Left lung (tissue), 10 donors: ENCODE results near the gene AIFM1. TPM values are rescaled to one million over a fixed set of nuclear protein-coding genes. Genes with fewer than 3 reads are reported as not detected.

Experiments
- ATAC-seq: fragments of 200-7000 bp; cut with Tn5 transposase; one replicate; pipeline ENCODE4 v1.9.1; 2020; ENCODE audit warnings: moderate library complexity
- DNase-seq, 4 donors: peaks; one replicate each; pipeline ENCODE4 v3.0.0-alpha.2; 2013 to 2020
- H3K27ac ChIP-seq, 2 donors: fragments of 200-600 bp; sonication (generic) in 1 of 2; one replicate each; pipeline versions ENCODE4 v1.5.0 to v1.8.0; 2020 to 2021
- H3K27me3 ChIP-seq, 2 donors: fragments of 200-600 bp; sonication (generic) in 1 of 2; one replicate each; pipeline versions ENCODE4 v1.5.0 to v1.8.0; 2020 to 2021
- H3K36me3 ChIP-seq, 2 donors: fragments of 200-600 bp; sonication (generic) in 1 of 2; one replicate each; pipeline versions ENCODE4 v1.5.0 to v1.8.0; 2020 to 2021
- H3K4me1 ChIP-seq, 2 donors: fragments of 200-600 bp; one replicate each; pipeline ENCODE4 v1.8.0; 2021
- H3K4me3 ChIP-seq, 2 donors: fragments of 200-600 bp; sonication (generic) in 1 of 2; one replicate each; pipeline versions ENCODE4 v1.5.0 to v1.8.0; 2020 to 2021; ENCODE audit warnings: mild to moderate bottlenecking in 1 of 2
- H3K9me3 ChIP-seq, 2 donors: fragments of 200-600 bp; sonication (generic) in 1 of 2; one replicate each; pipeline versions ENCODE4 v1.5.0 to v1.8.0; 2020 to 2021
- intact Hi-C, 2 donors: fragments of 100-400 bp; cut with DNase I; formaldehyde crosslinking; loops; one replicate each; pipeline versions ENCODE4 v1.11.2 to v1.14.2; 2022
- polyA plus RNA-seq, 6 donors: library from polyadenylated mRNA; unstranded; fragments of 120-200 nt; gene quantifications; one replicate each; pipeline ENCODE4 v1.2.1, GENCODE V29; 2013; ENCODE audit not compliant: insufficient read length in 6 of 6
- total RNA-seq, 2 donors: library from RNA; stranded (reverse); fragmentation: NEBNext Ultra II Directional; extraction: Animal tissue kit (Norgen Biotek cat#: 25700); gene quantifications; one replicate each; pipeline ENCODE4 v1.2.1, GENCODE V29; 2021
- TF ChIP-seq, protein P1 (sequence below), 2 donors: fragments of 200-600 bp; sonication (generic) in 1 of 2; IDR thresholded peaks; one replicate each; pipeline versions ENCODE4 v1.5.0 to v1.8.0; 2021; ENCODE audit warnings: antibody characterized with exemption in 2 of 2
- donor health status: DM: no; HTN: yes; CAD: no.
- donor health status: DM: no; HTN: no; CAD: no.

Gene AIFM1
- total and polyA plus RNA-seq, 8 donors, result 27.2 to 34.9 (median 30.7) TPM

DNA sequence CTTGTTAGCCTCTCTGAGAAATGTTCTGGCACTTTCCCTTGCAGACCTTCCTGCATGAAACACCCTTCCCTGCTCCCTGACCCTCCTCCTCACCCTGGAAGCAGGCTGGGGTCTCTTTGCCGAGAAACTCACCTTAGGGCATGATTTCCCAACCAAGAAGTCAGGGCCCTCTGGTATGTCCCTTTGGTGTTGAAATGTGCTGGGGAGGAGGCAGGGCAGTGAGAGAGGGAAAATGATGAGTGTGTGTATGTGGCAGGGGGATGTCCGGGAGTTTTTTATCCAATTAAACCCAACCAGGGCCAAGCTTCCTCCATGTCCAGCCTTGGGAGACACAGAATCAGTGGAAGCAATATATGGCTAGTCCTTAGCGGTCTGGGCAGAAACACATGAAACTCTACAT is 60.4 kb downstream of the AIFM1 start:
- ATAC-seq (no peak), DNase-seq (no peak)
- H3K27ac ChIP-seq, result no peak overlapping the region
- no peak overlapping the region for H3K4me3 ChIP-seq
- H3K9me3 ChIP-seq, result no peaks in the 10 kb centered on the region
- no peaks in the 10 kb centered on the region for H3K27me3 ChIP-seq
- TF ChIP-seq, protein P1, sequence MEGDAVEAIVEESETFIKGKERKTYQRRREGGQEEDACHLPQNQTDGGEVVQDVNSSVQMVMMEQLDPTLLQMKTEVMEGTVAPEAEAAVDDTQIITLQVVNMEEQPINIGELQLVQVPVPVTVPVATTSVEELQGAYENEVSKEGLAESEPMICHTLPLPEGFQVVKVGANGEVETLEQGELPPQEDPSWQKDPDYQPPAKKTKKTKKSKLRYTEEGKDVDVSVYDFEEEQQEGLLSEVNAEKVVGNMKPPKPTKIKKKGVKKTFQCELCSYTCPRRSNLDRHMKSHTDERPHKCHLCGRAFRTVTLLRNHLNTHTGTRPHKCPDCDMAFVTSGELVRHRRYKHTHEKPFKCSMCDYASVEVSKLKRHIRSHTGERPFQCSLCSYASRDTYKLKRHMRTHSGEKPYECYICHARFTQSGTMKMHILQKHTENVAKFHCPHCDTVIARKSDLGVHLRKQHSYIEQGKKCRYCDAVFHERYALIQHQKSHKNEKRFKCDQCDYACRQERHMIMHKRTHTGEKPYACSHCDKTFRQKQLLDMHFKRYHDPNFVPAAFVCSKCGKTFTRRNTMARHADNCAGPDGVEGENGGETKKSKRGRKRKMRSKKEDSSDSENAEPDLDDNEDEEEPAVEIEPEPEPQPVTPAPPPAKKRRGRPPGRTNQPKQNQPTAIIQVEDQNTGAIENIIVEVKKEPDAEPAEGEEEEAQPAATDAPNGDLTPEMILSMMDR (IDR thresholded peaks at IDR 0.05), result no peak
- intact Hi-C loops, result no loop called here
- no peaks in the 10 kb centered on the region for H3K36me3 ChIP-seq
- peaks cover 0 to 54% of the 10 kb centered on the region in 2 donors for H3K4me1 ChIP-seq

DNA sequence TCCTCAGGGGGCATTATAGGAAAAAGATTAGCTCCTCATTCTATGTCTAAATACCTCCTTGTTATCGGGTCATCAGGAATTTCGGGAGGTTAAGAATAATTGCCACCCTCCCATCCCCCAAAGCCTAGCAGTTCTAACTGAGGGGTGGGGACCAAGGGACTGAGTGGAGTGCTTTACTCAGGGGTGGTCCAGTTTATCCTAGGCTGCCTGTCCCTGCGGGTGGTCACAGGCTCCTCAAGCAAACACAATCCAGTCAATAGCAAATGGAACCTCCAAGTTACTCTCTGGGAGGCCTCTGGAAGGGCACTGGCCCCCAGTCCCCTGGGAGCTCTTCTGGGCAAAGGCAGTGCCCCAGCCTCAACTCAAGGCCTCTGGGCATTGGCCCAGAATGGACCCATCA is 62.0 kb downstream of the AIFM1 start:
- intact Hi-C loops, result no loop called here

DNA sequence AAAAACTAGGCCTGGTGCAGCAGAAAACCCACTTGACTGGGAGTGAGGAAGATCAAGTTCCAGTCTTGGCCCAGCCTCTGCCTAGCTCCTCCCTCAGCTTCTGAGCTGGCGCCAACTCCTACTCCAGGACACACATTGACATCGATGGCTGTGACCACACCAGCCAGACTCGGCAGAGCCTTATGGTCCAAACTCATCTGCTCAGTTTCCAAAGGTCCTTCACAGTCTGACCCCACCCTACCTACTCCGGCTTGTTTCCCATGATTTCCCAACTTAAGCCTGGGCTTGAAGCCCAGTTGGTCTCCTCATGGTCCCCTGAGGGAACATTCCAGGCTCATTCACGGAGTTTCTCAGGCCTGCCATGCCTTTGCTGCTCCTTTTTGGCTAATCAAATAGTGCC is 65.5 kb downstream of the AIFM1 start:
- H3K36me3 ChIP-seq, result no peaks in the 10 kb centered on the region
- ATAC-seq (peak; percentile 57), DNase-seq (no peak)
- H3K27me3 ChIP-seq, result no peaks in the 10 kb centered on the region
- no peaks in the 10 kb centered on the region for H3K9me3 ChIP-seq
- no peak overlapping the region for H3K27ac ChIP-seq
- intact Hi-C loops, result no loop called here
- no peak overlapping the region for H3K4me3 ChIP-seq
- peaks cover 0 to 54% of the 10 kb centered on the region in 2 donors for H3K4me1 ChIP-seq
- TF ChIP-seq, protein P1 (IDR thresholded peaks at IDR 0.05), result no peak

More for the DNA sequence above, 62.0 kb downstream of the AIFM1 start:
- Histone ChIP-seq H3K4me1 (peaks cover 0 to 68% of the 10 kb centered on the region in 2 donors), H3K27me3 (no peaks in the 10 kb centered on the region), H3K9me3 (no peaks in the 10 kb centered on the region), H3K27ac (no peak overlapping the region), H3K36me3 (no peaks in the 10 kb centered on the region), H3K4me3 (no peak overlapping the region)
- no peak for ATAC-seq
- TF ChIP-seq, protein P1 (IDR thresholded peaks at IDR 0.05), result no peak
- no peak for DNase-seq

DNA sequence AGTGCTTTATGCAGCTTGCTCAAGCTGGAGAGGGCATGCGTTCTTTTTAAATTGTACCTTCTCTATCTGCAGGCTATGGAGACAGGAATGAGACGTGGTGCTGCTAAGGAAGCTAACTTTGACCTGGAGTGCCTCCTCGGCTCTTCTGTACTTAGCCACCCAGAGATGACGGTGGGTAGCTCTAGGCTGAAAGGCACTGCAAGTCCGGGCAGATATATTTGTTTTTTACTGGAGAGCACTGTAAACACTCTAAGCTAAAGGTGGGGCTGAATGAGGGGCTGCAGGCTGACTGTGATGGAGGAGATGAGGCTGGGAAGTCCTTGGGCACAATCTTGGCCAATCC is 67.5 kb downstream of the AIFM1 start:
- Histone ChIP-seq H3K27ac (peak overlapping the region; percentile 17 to 60), H3K4me1 (peaks cover 0 to 59% of the 10 kb centered on the region in 2 donors), H3K4me3 (no peak overlapping the region), H3K9me3 (no peaks in the 10 kb centered on the region), H3K27me3 (no peaks in the 10 kb centered on the region), H3K36me3 (no peaks in the 10 kb centered on the region)
- intact Hi-C loops, result no loop called here
- DNase-seq (no peak), ATAC-seq (peak; percentile 60)
- TF ChIP-seq, protein P1 (IDR thresholded peaks at IDR 0.05), result no peak

DNA sequence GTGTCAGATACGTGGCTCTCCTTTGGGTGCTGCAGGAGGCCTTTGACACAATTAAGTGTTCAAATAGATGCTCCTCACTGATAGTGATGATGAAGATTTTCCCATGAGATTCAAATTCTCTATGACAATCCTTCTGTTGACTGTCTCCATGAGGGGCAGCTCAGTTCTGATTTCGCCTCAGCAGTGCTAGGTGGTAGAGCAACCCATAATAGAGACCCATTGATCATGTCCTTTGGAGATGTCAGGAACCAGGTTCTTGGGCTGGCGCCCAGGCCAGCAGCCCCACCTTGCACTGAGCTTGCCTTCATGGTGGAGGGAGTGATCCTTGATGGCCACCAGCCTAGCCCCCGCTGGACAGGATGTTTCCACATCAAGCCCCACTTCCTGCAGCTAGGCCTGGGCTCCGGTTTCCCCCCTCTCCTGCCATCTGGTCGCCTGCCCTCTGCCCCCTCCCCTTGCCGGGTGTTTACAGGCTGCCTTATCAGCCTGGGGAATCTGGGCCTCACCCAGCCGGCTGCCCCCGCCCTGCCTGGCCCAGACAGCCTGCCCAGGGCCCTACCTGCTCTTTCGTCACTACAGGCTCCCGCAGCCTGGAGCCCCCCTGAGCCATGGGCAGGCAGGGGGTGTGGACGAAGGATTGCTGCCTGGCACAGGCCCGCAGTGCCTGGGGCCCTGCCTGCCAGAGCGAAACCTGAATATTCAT is 68.0 kb downstream of the AIFM1 start:
- H3K4me1 ChIP-seq, result peaks cover 0 to 63% of the 10 kb centered on the region in 2 donors
- H3K36me3 ChIP-seq, result no peaks in the 10 kb centered on the region
- no peak overlapping the region for H3K4me3 ChIP-seq
- H3K9me3 ChIP-seq, result no peaks in the 10 kb centered on the region
- TF ChIP-seq, protein P1 (IDR thresholded peaks at IDR 0.05), result no peak
- no peaks in the 10 kb centered on the region for H3K27me3 ChIP-seq
- DNase-seq (peak in 1 of 4 donors; percentile 63), ATAC-seq (peak; percentile 87)
- intact Hi-C loops, result no loop called here
- H3K27ac ChIP-seq, result peak overlapping the region; percentile 17 to 60
